MM.1S (cell line): ENCODE measurements around the gene BMP8B.

ENCODE experiments used
- DNase-seq: peaks from one replicate; pipeline ENCODE4 v3.0.0-alpha.2; 2015
- H2AFZ ChIP-seq: fragments of 300-600 bp; sonication (generic); 2 replicates; pipeline ENCODE4 v1.6.0; 2016; ENCODE audit warnings: antibody characterized with exemption, low read length
- H3F3A ChIP-seq: fragments of 300-600 bp; sonication (generic); 2 replicates; pipeline ENCODE4 v1.6.1; 2016; ENCODE audit warnings: mild to moderate bottlenecking, antibody characterized with exemption, low read length, moderate library complexity, mixed read lengths; ENCODE audit not compliant: insufficient read depth
- H3K27ac ChIP-seq: fragments of 300-600 bp; sonication (generic); 2 replicates; pipeline ENCODE4 v1.5.1; 2016; ENCODE audit warnings: mild to moderate bottlenecking, low read length
- H3K27me3 ChIP-seq: fragments of 300-600 bp; sonication (generic); replicated peaks from 2 replicates; pipeline ENCODE4 v1.6.0; 2016; ENCODE audit warnings: low read length; ENCODE audit not compliant: insufficient read depth
- H3K36me3 ChIP-seq: fragments of 300-600 bp; sonication (generic); replicated peaks from 2 replicates; pipeline ENCODE4 v1.6.1; 2016; ENCODE audit warnings: mild to moderate bottlenecking, low read length, mixed read lengths; ENCODE audit not compliant: insufficient read depth
- H3K4me1 ChIP-seq: fragments of 300-600 bp; sonication (generic); 2 replicates; pipeline ENCODE4 v1.6.1; 2016; ENCODE audit warnings: low read length, mixed read lengths
- H3K4me2 ChIP-seq: fragments of 300-600 bp; sonication (generic); 2 replicates; pipeline ENCODE4 v1.6.0; 2016; ENCODE audit warnings: low read depth, low read length
- H3K4me3 ChIP-seq: fragments of 300-600 bp; sonication (generic); 2 replicates; pipeline ENCODE4 v1.5.1; 2016; ENCODE audit warnings: low read length, mixed read lengths
- H3K79me2 ChIP-seq: fragments of 300-600 bp; sonication (generic); 2 replicates; pipeline ENCODE4 v1.6.1; 2016; ENCODE audit warnings: mixed run types, low read length, mixed read lengths
- H3K9ac ChIP-seq: fragments of 300-600 bp; sonication (generic); 2 replicates; pipeline ENCODE4 v1.6.1; 2016; ENCODE audit warnings: low read length, mixed read lengths
- H3K9me2 ChIP-seq: fragments of 300-600 bp; sonication (generic); replicated peaks from 2 replicates; pipeline ENCODE4 v1.6.1; 2016; ENCODE audit warnings: mild to moderate bottlenecking, low read length, mixed read lengths; ENCODE audit not compliant: insufficient read depth
- H3K9me3 ChIP-seq: fragments of 300-600 bp; sonication (generic); replicated peaks from 2 replicates; pipeline ENCODE4 v1.6.1; 2016; ENCODE audit warnings: mild to moderate bottlenecking, low read length, mixed read lengths; ENCODE audit not compliant: insufficient read depth
- H4K20me1 ChIP-seq: fragments of 300-600 bp; sonication (generic); 2 replicates; pipeline ENCODE4 v1.6.1; 2016; ENCODE audit warnings: mild to moderate bottlenecking, low read length, moderate library complexity, mixed read lengths; ENCODE audit not compliant: insufficient read depth
- CTCF ChIP-seq: fragments of 300-600 bp; sonication (generic); IDR thresholded peaks from 2 replicates; pipeline ENCODE4 v1.5.1; 2016; ENCODE audit warnings: antibody characterized with exemption, low read length, mixed read lengths
- EZH2 ChIP-seq: fragments of 300-600 bp; sonication (generic); optimal IDR thresholded peaks from 2 replicates; pipeline ENCODE3; 2017; ENCODE audit warnings: low read depth, mild to moderate bottlenecking, antibody characterized with exemption, low read length, mixed read lengths
- EZH2phosphoT487 ChIP-seq: fragments of 300-600 bp; sonication (generic); IDR thresholded peaks from 2 replicates; pipeline ENCODE4 v1.6.1; 2018; ENCODE audit warnings: antibody characterized with exemption, low read length

BMP8B gene

GRCh38 chr1:39757501-39757900 lies 31.2 kb downstream of the BMP8B start:
- Histone ChIP-seq H2AFZ (no peak overlapping the region), H4K20me1 (no peaks in the 10 kb centered on the region), H3K9ac (no peak overlapping the region), H3K79me2 (no peaks in the 10 kb centered on the region), H3K27me3 (no peaks in the 10 kb centered on the region), H3K4me3 (no peak overlapping the region), H3K9me2 (no peaks in the 10 kb centered on the region), H3F3A (no peaks in the 10 kb centered on the region), H3K9me3 (no peaks in the 10 kb centered on the region), H3K27ac (no peak overlapping the region), H3K36me3 (peaks cover 3% of the 10 kb centered on the region; the same call in 1 of the 2 replicates), H3K4me2 (no peak overlapping the region), H3K4me1 (no peaks in the 10 kb centered on the region)
- DNase-seq, result no peak
- TF ChIP-seq EZH2phosphoT487 (no peak), CTCF (no peak), EZH2 (no peak)

GRCh38 chr1:39755965-39756659 lies 32.6 kb downstream of the BMP8B start:
- Histone ChIP-seq H4K20me1 (no peaks in the 10 kb centered on the region), H3K4me2 (no peak overlapping the region), H3K27ac (no peak overlapping the region), H3K36me3 (peaks cover 6% of the 10 kb centered on the region; the same call in 1 of the 2 replicates), H3K4me3 (no peak overlapping the region), H3K79me2 (no peaks in the 10 kb centered on the region), H3K27me3 (no peaks in the 10 kb centered on the region), H3K9me2 (no peaks in the 10 kb centered on the region), H3K9ac (no peak overlapping the region), H3F3A (no peaks in the 10 kb centered on the region), H3K4me1 (no peaks in the 10 kb centered on the region), H2AFZ (no peak overlapping the region), H3K9me3 (no peaks in the 10 kb centered on the region)
- TF ChIP-seq EZH2 (no peak), CTCF (no peak), EZH2phosphoT487 (no peak)
- no peak for DNase-seq

GRCh38 chr1:39754906-39755504 lies 33.7 kb downstream of the BMP8B start:
- peaks cover 16% of the 10 kb centered on the region for H3K36me3 ChIP-seq
- no peaks in the 10 kb centered on the region for H3K4me1 ChIP-seq
- 0 out of 2 replicates have a peak, but pooled peaks cover 3% of the 10 kb centered on the region for H3K79me2 ChIP-seq
- no peak for TF ChIP-seq EZH2phosphoT487
- TF ChIP-seq CTCF, result no peak
- TF ChIP-seq EZH2, result no peak
- H3K9me3 ChIP-seq, result no peaks in the 10 kb centered on the region
- H3F3A ChIP-seq, result no peaks in the 10 kb centered on the region
- no peak overlapping the region for H3K27ac ChIP-seq
- H3K9ac ChIP-seq, result no peak overlapping the region
- H3K9me2 ChIP-seq, result no peaks in the 10 kb centered on the region
- H2AFZ ChIP-seq, result no peak overlapping the region
- DNase-seq, result no peak
- no peak overlapping the region for H3K4me3 ChIP-seq
- H3K4me2 ChIP-seq, result no peak overlapping the region
- H3K27me3 ChIP-seq, result no peaks in the 10 kb centered on the region
- no peaks in the 10 kb centered on the region for H4K20me1 ChIP-seq
